WTC11 (cell line): ENCODE results near the gene KLHL40.

Experiments
- CTCF ChIP-seq: fragments of 200-600 bp; IDR thresholded peaks from 2 replicates; pipeline ENCODE4 v1.8.0; 2022; ENCODE audit warnings: antibody characterized with exemption
- ELF4 ChIP-seq: sonication (generic); formaldehyde crosslinking; IDR thresholded peaks from 2 replicates; pipeline ENCODE4 v1.8.1; 2022; ENCODE audit warnings: low read depth, mild to moderate bottlenecking, moderate library complexity, missing genetic modification reagents
- GRHL2 ChIP-seq: fragments of 250-450 bp; sonication (Bioruptor Pico); IDR thresholded peaks from 2 replicates; pipeline ENCODE4 v1.8.0; 2022; ENCODE audit warnings: mild to moderate bottlenecking, moderate library complexity; ENCODE audit not compliant: insufficient replicate concordance, severe bottlenecking
- IRF2 ChIP-seq: sonication (generic); formaldehyde crosslinking; IDR thresholded peaks from 2 replicates; pipeline ENCODE4 v1.8.0; 2022; ENCODE audit warnings: low read depth, missing genetic modification reagents, borderline replicate concordance
- OVOL2 ChIP-seq: fragments of 250-450 bp; sonication (Bioruptor Pico); IDR thresholded peaks from 2 replicates; pipeline ENCODE4 v1.9.0; 2021; ENCODE audit warnings: mild to moderate bottlenecking, borderline replicate concordance
- SMAD3 ChIP-seq: sonication (generic); formaldehyde crosslinking; IDR thresholded peaks from 2 replicates; pipeline ENCODE4 v1.8.0; 2022; ENCODE audit warnings: missing genetic modification reagents, mild to moderate bottlenecking, borderline replicate concordance
- SP1 ChIP-seq: sonication (generic); formaldehyde crosslinking; conservative IDR thresholded peaks from 2 replicates; pipeline ENCODE4 v1.8.1; 2022; ENCODE audit warnings: missing genetic modification reagents
- ZNF232 ChIP-seq: sonication (generic); formaldehyde crosslinking; IDR thresholded peaks from 2 replicates; pipeline ENCODE4 v1.8.0; 2022; ENCODE audit warnings: mild to moderate bottlenecking, missing genetic modification reagents
- ZNF317 ChIP-seq: sonication (generic); formaldehyde crosslinking; IDR thresholded peaks from 2 replicates; pipeline ENCODE4 v1.8.1; 2023; ENCODE audit warnings: low read depth, mild to moderate bottlenecking, moderate library complexity, missing genetic modification reagents, borderline replicate concordance
- TF ChIP-seq, protein P1 (sequence below): sonication (generic); formaldehyde crosslinking; IDR thresholded peaks from 2 replicates; pipeline ENCODE4 v1.8.1; 2022; ENCODE audit warnings: mild to moderate bottlenecking, moderate library complexity, missing genetic modification reagents

DNA sequence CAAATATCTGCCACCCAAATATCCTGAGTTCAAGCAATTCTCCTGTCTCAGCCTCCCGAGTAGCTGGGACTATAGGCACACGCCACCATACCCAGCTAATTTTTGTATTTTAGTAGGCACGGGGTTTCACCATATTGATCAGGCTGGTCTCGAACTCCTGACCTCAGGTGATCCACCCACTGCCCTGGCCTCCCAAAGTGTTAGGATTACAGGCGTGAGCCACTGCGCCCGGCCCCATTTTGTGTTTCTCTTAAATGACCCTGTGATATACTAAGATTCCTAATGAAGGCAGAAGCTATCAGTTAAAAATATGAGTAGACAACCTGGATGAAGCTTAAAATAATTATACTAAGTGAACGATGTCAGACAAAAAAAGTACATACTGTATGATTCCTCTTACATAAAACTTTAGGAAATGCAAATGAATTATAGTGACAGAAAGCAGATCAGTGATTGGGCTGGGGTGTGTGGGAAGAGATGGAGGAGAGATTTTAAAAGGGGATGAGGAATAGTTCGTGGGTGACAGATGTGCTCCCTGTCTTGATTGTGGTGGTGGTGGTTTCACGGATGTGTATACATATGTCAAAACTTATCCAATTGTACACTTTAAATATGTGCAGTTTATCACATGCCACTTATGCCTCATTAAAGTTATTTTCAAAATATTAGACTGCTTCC is 3.8 kb upstream of the KLHL40 start:
- TF ChIP-seq CTCF = no peak
- no peak for TF ChIP-seq ELF4 (CRISPR knock-in tag)
- TF ChIP-seq SMAD3 (CRISPR knock-in tag) = no peak
- no peak for TF ChIP-seq ZNF317 (CRISPR knock-in tag)
- TF ChIP-seq, protein P1, sequence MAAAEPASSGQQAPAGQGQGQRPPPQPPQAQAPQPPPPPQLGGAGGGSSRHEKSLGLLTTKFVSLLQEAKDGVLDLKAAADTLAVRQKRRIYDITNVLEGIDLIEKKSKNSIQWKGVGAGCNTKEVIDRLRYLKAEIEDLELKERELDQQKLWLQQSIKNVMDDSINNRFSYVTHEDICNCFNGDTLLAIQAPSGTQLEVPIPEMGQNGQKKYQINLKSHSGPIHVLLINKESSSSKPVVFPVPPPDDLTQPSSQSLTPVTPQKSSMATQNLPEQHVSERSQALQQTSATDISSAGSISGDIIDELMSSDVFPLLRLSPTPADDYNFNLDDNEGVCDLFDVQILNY = no peak
- TF ChIP-seq SP1 (CRISPR knock-in tag) = no peak
- no peak for TF ChIP-seq IRF2 (CRISPR knock-in tag)
- TF ChIP-seq GRHL2 (CRISPR knock-in tag) = no peak
- no peak for TF ChIP-seq OVOL2 (CRISPR knock-in tag)
- no peak for TF ChIP-seq ZNF232 (CRISPR knock-in tag)
